H9 (cell line): Measurements from ENCODE around the gene CAPN3. TPM values are rescaled to one million over a fixed set of nuclear protein-coding genes. Genes with fewer than 3 reads are reported as not detected.
A peak's percentile ranks its signal among the peaks of the same experiment; 100 is the strongest.

ENCODE experiments used
- DNase-seq: peaks from one replicate; pipeline ENCODE4 v3.0.0-alpha.2; 2017
- H2AFZ ChIP-seq: one replicate; pipeline ENCODE4 v1.6.1; 2013; ENCODE audit warnings: mild to moderate bottlenecking, low read length, control low read depth, moderate library complexity
- H2AK5ac ChIP-seq: 2 replicates; pipeline ENCODE4 v1.6.1; 2013; ENCODE audit warnings: low read length, control low read depth, mixed read lengths; ENCODE audit not compliant: insufficient read length
- H2BK120ac ChIP-seq: one replicate; pipeline ENCODE4 v1.6.1; 2013; ENCODE audit warnings: low read depth, mild to moderate bottlenecking, low read length, control low read depth, inconsistent platforms; ENCODE audit not compliant: poor library complexity, severe bottlenecking
- H2BK12ac ChIP-seq: 2 replicates; pipeline ENCODE4 v1.6.1; 2013; ENCODE audit warnings: low read length, control low read depth, mixed read lengths, low read depth; ENCODE audit not compliant: insufficient read length
- H2BK15ac ChIP-seq: 2 replicates; pipeline ENCODE4 v1.6.1; 2013; ENCODE audit warnings: low read depth, low read length, control low read depth
- H2BK20ac ChIP-seq: one replicate; pipeline ENCODE4 v1.6.1; 2013; ENCODE audit warnings: low read depth, mild to moderate bottlenecking, low read length, control low read depth, inconsistent platforms; ENCODE audit not compliant: poor library complexity, severe bottlenecking
- H2BK5ac ChIP-seq: 2 replicates; pipeline ENCODE4 v1.6.1; 2013; ENCODE audit warnings: low read length, control low read depth, mixed read lengths; ENCODE audit not compliant: insufficient read length
- H3K14ac ChIP-seq: 2 replicates; pipeline ENCODE4 v1.6.1; 2013; ENCODE audit warnings: low read length, control low read depth; ENCODE audit not compliant: insufficient read depth
- H3K18ac ChIP-seq: 2 replicates; pipeline ENCODE4 v1.6.1; 2013; ENCODE audit warnings: low read depth, mild to moderate bottlenecking, mixed read lengths, low read length, control low read depth; ENCODE audit not compliant: insufficient read length
- H3K23ac ChIP-seq: 2 replicates; pipeline ENCODE4 v1.6.1; 2013; ENCODE audit warnings: low read length, control low read depth, mixed read lengths, low read depth; ENCODE audit not compliant: insufficient read length
- H3K23me2 ChIP-seq: 2 replicates; pipeline ENCODE4 v1.6.1; 2013; ENCODE audit warnings: low read depth, mild to moderate bottlenecking, mixed read lengths, low read length, control low read depth; ENCODE audit not compliant: insufficient read length, poor library complexity, severe bottlenecking
- H3K27ac ChIP-seq: 2 replicates; pipeline ENCODE4 v1.5.1; 2013; ENCODE audit warnings: low read length, control low read depth, mixed read lengths, low read depth; ENCODE audit not compliant: insufficient read length
- H3K27me3 ChIP-seq: 2 replicates; pipeline ENCODE4 v1.6.1; 2013; ENCODE audit warnings: low read length, control low read depth, inconsistent platforms; ENCODE audit not compliant: insufficient read depth
- H3K4ac ChIP-seq: 2 replicates; pipeline ENCODE4 v1.6.1; 2013; ENCODE audit warnings: low read depth, mild to moderate bottlenecking, control low read depth, inconsistent platforms, low read length, moderate library complexity
- H3K4me1 ChIP-seq: 2 replicates; pipeline ENCODE4 v1.6.1; 2013; ENCODE audit warnings: low read length, control low read depth, inconsistent platforms; ENCODE audit not compliant: insufficient read depth
- H3K4me2 ChIP-seq: 2 replicates; pipeline ENCODE4 v1.6.1; 2013; ENCODE audit warnings: low read length, control low read depth, mixed read lengths; ENCODE audit not compliant: insufficient read length, insufficient read depth
- H3K56ac ChIP-seq: 2 replicates; pipeline ENCODE4 v1.6.1; 2013; ENCODE audit warnings: low read depth, mild to moderate bottlenecking, mixed read lengths, low read length, control low read depth; ENCODE audit not compliant: insufficient read length
- H3K79me1 ChIP-seq: 2 replicates; pipeline ENCODE4 v1.6.1; 2013; ENCODE audit warnings: low read depth, mild to moderate bottlenecking, moderate library complexity, low read length, control low read depth, inconsistent platforms; ENCODE audit not compliant: insufficient read depth, poor library complexity, severe bottlenecking
- H3K79me2 ChIP-seq: 2 replicates; pipeline ENCODE4 v1.6.1; 2013; ENCODE audit warnings: low read length, control low read depth, inconsistent platforms; ENCODE audit not compliant: insufficient read depth
- H3K9ac ChIP-seq: 2 replicates; pipeline ENCODE4 v1.6.1; 2013; ENCODE audit warnings: low read length, control low read depth, mixed read lengths; ENCODE audit not compliant: insufficient read length; ENCODE audit errors: extremely low read depth
- H3K9me3 ChIP-seq: one replicate; pipeline ENCODE4 v1.6.1; 2013; ENCODE audit warnings: low read depth, low read length, inconsistent platforms; ENCODE audit not compliant: control insufficient read depth
- H3T11ph ChIP-seq: one replicate; pipeline ENCODE4 v1.6.1; 2013; ENCODE audit warnings: mild to moderate bottlenecking, low read length, control low read depth, inconsistent platforms
- H4K20me1 ChIP-seq: one replicate; pipeline ENCODE4 v1.6.1; 2013; ENCODE audit not compliant: control insufficient read depth, insufficient read length, insufficient read depth
- H4K5ac ChIP-seq: 2 replicates; pipeline ENCODE4 v1.6.1; 2013; ENCODE audit warnings: low read depth, mild to moderate bottlenecking, mixed read lengths, low read length, control low read depth; ENCODE audit not compliant: insufficient read length
- H4K8ac ChIP-seq: replicated peaks from 2 replicates; pipeline ENCODE4 v1.6.1; 2013; ENCODE audit warnings: low read length, control low read depth, mixed read lengths, low read depth; ENCODE audit not compliant: insufficient read length
- H4K91ac ChIP-seq: 2 replicates; pipeline ENCODE4 v1.6.1; 2013; ENCODE audit warnings: low read depth, mild to moderate bottlenecking, moderate library complexity, mixed read lengths, low read length, control low read depth; ENCODE audit not compliant: insufficient read length
- H3K27ac Mint-ChIP-seq, 3 experiments: 2 replicates in 2 of 3; 3 replicates in 1 of 3; pipeline ENCODE4 v1.8.0; 2020 to 2021; ENCODE audit warnings: mixed read lengths in 3 of 3, mild to moderate bottlenecking in 1 of 3, moderate library complexity in 1 of 3
- H3K27me3 Mint-ChIP-seq: 2 replicates; pipeline ENCODE4 v1.8.0; 2021; ENCODE audit warnings: low read depth, mild to moderate bottlenecking, moderate library complexity, mixed read lengths
- H3K36me3 Mint-ChIP-seq, 3 experiments: 2 replicates in 2 of 3; 3 replicates in 1 of 3; pipeline ENCODE4 v1.8.0; 2020 to 2021; ENCODE audit warnings: low read depth in 3 of 3, mixed read lengths in 3 of 3; ENCODE audit not compliant: insufficient read depth in 1 of 3
- H3K4me1 Mint-ChIP-seq, 2 experiments: 2 replicates each; pipeline ENCODE4 v1.8.0; 2020; ENCODE audit warnings: mixed read lengths in 2 of 2
- H3K4me3 Mint-ChIP-seq, 2 experiments: 2 replicates in 1 of 2; 3 replicates in 1 of 2; pipeline ENCODE4 v1.8.0; 2020 to 2021; ENCODE audit warnings: mild to moderate bottlenecking in 2 of 2, mixed read lengths in 2 of 2, moderate library complexity in 1 of 2
- H3K9me3 Mint-ChIP-seq, 2 experiments: 2 replicates in 1 of 2; 3 replicates in 1 of 2; pipeline ENCODE4 v1.8.0; 2020; ENCODE audit warnings: mild to moderate bottlenecking in 2 of 2, mixed read lengths in 2 of 2, moderate library complexity in 1 of 2
- CTCF ChIP-seq: fragments of 200-600 bp; sonication (generic); conservative IDR thresholded peaks from 3 replicates; pipeline ENCODE4 v1.8.0; 2021; ENCODE audit warnings: antibody characterized with exemption, mild to moderate bottlenecking
- WGBS: extraction: QIAGEN DNeasy Blood & Tissue Kit; methylation state at CpG from one replicate; pipeline ENCODE4 v1.1.7; 2013; ENCODE audit warnings: missing lambda C conversion rate, low lambda C conversion rate, mixed read lengths; ENCODE audit not compliant: insufficient read length; ENCODE audit errors: extremely low coverage; 5-methylcytosine and 5-hydroxymethylcytosine counted together
- total RNA-seq: library from RNA; stranded (reverse); gene quantifications from 2 replicates; pipeline ENCODE4 v1.2.1, GENCODE V29; 2021

CAPN3 gene
- total RNA-seq, 1 experiment from 2014 or later = 0.31 TPM

- H4K20me1 ChIP-seq = no peaks in the 10 kb centered on the region
- H3K79me1 ChIP-seq = no peaks in the 10 kb centered on the region
- no peak overlapping the region for H2BK20ac ChIP-seq
- no peak for TF ChIP-seq CTCF
- H3K27me3 Mint-ChIP-seq = no peaks in the 10 kb centered on the region; the same call in 1 of the 2 replicates
- H2AFZ ChIP-seq = no peak overlapping the region
- no peak overlapping the region for H4K8ac ChIP-seq
- no peak overlapping the region for H4K5ac ChIP-seq
- no peak overlapping the region for H2BK5ac ChIP-seq
- no peak overlapping the region for H3K56ac ChIP-seq
- no peaks in the 10 kb centered on the region for H3K27me3 ChIP-seq
- no peak overlapping the region for H3K9ac ChIP-seq
- H3K27ac ChIP-seq = no peak overlapping the region
- no CpG with 5 or more reads among the region's 6 CpGs for WGBS
- H3K23me2 ChIP-seq = no peaks in the 10 kb centered on the region
- H3K36me3 Mint-ChIP-seq = peaks cover 0 to 8% (median 0%) of the 10 kb centered on the region in 3 experiments; a peak in 2 of 7 replicates
- H3K4me2 ChIP-seq = no peak overlapping the region
- H2BK15ac ChIP-seq = no peak overlapping the region
- H3K79me2 ChIP-seq = no peaks in the 10 kb centered on the region
- no peak overlapping the region for H3T11ph ChIP-seq
- H3K4ac ChIP-seq = no peak overlapping the region
- no peak overlapping the region for H2AK5ac ChIP-seq
- no peaks in the 10 kb centered on the region for H3K4me1 Mint-ChIP-seq
- no peaks in the 10 kb centered on the region for H3K9me3 ChIP-seq
- no peak overlapping the region for H3K4me3 Mint-ChIP-seq
- H2BK12ac ChIP-seq = no peak overlapping the region
- H3K18ac ChIP-seq = no peak overlapping the region
- no peaks in the 10 kb centered on the region for H3K4me1 ChIP-seq
- no peaks in the 10 kb centered on the region for H3K9me3 Mint-ChIP-seq
- H2BK120ac ChIP-seq = no peak overlapping the region
- no peak overlapping the region for H3K23ac ChIP-seq
- DNase-seq = no peak
- H4K91ac ChIP-seq = no peak overlapping the region
- H3K27ac Mint-ChIP-seq = peak overlapping the region in 1 of 3 experiments; percentile 49; a peak in 1 of 7 replicates
- no peak overlapping the region for H3K14ac ChIP-seq
Measured at GRCh38 chr15:42353061-42353460, 6.2 kb upstream of the CAPN3 start.
